ENCODE results near the gene CACNA1I.

- no peak for TF ChIP-seq RAD21 (IDR thresholded peaks at IDR 0.05; ENCODE audit: low read length)
- TF ChIP-seq USF2 (IDR thresholded peaks at IDR 0.05; ENCODE audit: borderline replicate concordance, low read depth, low read length): no peak
Observed at GRCh38 chr22:39565414-39565944, 5.1 kb upstream of the CACNA1I start.

Data from SK-N-SH (cell line).